Endothelial cell of umbilical vein (primary cell): ENCODE measurements around the gene INHBB.

Experiments used
- JUN ChIP-seq: IDR thresholded peaks from 2 replicates; pipeline ENCODE4 v1.6.1; 2011; ENCODE audit warnings: borderline replicate concordance, low read depth; ENCODE audit not compliant: insufficient read length, insufficient read depth
- MYC ChIP-seq: IDR thresholded peaks from one replicate; pipeline ENCODE4 v1.6.1; 2011; ENCODE audit warnings: mild to moderate bottlenecking, low read depth, low read length
- POLR2A ChIP-seq: IDR thresholded peaks from 2 replicates; pipeline ENCODE4 v1.6.1; 2012; ENCODE audit warnings: low read depth, mild to moderate bottlenecking, control low read depth, low read length
- POLR2AphosphoS5 ChIP-seq: IDR thresholded peaks from 2 replicates; pipeline ENCODE4 v1.6.1; 2012; ENCODE audit warnings: low read depth, mild to moderate bottlenecking, control low read depth, low read length, moderate library complexity; ENCODE audit not compliant: insufficient read depth
- TF ChIP-seq, protein P1 (sequence below), 2 donors: IDR thresholded peaks; 1 replicate in 1 of 2; 2 replicates in 1 of 2; pipeline ENCODE4 v1.5.1; 2011; ENCODE audit warnings: low read length in 2 of 2, mild to moderate bottlenecking in 2 of 2, moderate library complexity in 2 of 2, control low read depth in 1 of 2, inconsistent platforms in 1 of 2, low read depth in 1 of 2; ENCODE audit not compliant: insufficient read depth in 1 of 2; ENCODE audit errors: extremely low read depth in 1 of 2

DNA sequence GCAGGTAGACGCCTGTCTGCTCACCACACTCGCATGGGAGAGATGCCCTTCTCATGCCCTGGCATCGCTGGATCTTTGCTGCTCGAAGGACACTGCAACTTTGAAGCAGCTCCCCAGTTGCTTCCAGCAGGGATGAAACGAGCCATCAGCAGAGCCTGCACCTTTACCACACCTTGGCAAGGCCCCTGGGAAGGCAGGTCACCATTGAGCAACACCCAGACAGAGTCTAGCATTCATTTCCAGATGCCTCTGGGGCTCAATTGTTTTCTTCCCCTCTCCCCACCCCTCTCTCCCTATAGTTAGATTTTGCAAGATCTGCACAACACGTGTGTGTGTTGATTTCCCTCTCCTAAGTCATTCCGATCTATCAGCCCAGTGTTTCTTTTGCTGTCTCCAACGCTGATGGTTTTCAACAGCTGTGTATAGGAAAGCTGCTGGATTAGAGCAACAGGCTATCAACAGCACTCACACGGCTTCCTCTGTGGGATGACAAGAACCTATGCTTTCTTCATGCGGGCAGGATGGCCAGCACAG, 25.6 kb upstream of the INHBB start:
- TF ChIP-seq JUN (no peak), POLR2A (no peak), POLR2AphosphoS5 (no peak), MYC (no peak)
- TF ChIP-seq, protein P1, sequence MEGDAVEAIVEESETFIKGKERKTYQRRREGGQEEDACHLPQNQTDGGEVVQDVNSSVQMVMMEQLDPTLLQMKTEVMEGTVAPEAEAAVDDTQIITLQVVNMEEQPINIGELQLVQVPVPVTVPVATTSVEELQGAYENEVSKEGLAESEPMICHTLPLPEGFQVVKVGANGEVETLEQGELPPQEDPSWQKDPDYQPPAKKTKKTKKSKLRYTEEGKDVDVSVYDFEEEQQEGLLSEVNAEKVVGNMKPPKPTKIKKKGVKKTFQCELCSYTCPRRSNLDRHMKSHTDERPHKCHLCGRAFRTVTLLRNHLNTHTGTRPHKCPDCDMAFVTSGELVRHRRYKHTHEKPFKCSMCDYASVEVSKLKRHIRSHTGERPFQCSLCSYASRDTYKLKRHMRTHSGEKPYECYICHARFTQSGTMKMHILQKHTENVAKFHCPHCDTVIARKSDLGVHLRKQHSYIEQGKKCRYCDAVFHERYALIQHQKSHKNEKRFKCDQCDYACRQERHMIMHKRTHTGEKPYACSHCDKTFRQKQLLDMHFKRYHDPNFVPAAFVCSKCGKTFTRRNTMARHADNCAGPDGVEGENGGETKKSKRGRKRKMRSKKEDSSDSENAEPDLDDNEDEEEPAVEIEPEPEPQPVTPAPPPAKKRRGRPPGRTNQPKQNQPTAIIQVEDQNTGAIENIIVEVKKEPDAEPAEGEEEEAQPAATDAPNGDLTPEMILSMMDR (IDR thresholded peaks at IDR 0.05; ENCODE audit: extremely low read depth in 1 of 2, insufficient read depth in 1 of 2, low read depth in 1 of 2, low read length in 2 of 2): no peak
